Measurements from ENCODE around the gene ANKUB1.

DNA sequence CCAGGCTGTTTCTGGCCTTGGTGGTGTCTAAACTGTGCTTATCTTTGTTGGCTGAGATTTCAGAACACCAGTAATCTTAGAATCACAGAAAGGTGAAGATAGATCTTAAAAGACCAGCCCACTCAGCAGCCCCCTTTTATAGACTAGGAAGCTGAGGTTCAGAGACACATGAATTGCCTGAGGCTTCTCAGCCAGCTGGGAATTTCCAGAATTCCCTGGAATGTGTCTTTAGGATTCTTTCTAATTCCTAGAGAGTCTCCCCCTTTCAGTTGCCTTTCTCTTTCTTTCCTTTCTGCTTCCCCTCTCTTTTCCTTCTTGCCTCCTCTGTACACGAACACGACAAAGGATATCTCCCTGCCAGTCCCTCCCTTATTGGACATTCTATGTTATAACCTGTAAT is 19.5 kb downstream of the ANKUB1 start:
- TF ChIP-seq CTCF (IDR thresholded peaks at IDR 0.05; ENCODE audit: poor library complexity, severe bottlenecking) (no peak), TAF1 (IDR thresholded peaks at IDR 0.05; ENCODE audit: low read depth) (no peak), EP300 (conservative IDR thresholded peaks at IDR 0.05; ENCODE audit: poor library complexity, severe bottlenecking) (no peak), SMC3 (conservative IDR thresholded peaks at IDR 0.05; ENCODE audit: poor library complexity) (no peak), EZH2 (IDR thresholded peaks at IDR 0.05; ENCODE audit: borderline replicate concordance, insufficient read depth, low read length, poor library complexity, severe bottlenecking) (no peak)
